ENCODE data around the gene COX6B1.

DNA sequence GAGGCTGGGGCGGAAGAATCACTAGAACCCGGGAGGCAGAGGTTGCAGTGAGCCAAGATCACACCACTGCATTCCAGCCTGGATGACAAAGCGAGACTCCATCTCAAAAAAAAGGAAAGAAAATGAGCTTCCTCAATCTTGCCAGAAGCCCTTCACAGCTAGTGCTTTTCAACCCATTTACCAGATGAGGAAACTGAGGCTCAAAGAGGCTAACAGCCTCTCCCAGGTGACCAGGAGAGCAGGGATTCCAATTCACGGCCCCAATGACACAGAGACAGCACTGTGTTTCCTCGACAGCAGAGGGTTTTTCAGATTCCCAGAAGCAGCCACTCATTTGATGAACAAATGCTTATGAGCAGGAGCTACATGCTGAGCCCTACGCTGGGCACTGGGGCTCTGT is 21.4 kb downstream of the COX6B1 start:
- TF ChIP-seq GATA2 (IDR thresholded peaks at IDR 0.05; ENCODE audit: low read depth, low read length) (no peak), GATA3 (IDR thresholded peaks at IDR 0.05; ENCODE audit: low read depth, low read length) (no peak)
